HepG2 (cell line): ENCODE measurements around the gene SH3BGRL2. TPM values are rescaled to one million over a fixed set of nuclear protein-coding genes. Genes with fewer than 3 reads are reported as not detected.

ENCODE experiments used
- ATAC-seq: fragments of 200-7000 bp; cut with Tn5 transposase; 3 replicates; pipeline ENCODE4 v1.9.1; 2020; ENCODE audit warnings: mild to moderate bottlenecking, moderate library complexity
- BruUV-seq: library from RNA; stranded (reverse); fragments of 400-500 nt; replicated peaks from 2 replicates; lab custom pipeline; 2021; lab: Mats Ljungman, UMichigan
- CTCF ChIA-PET: fragments of 300-600 bp; formaldehyde crosslinking; extraction: SDS; loops from one replicate; lab custom pipeline; 2021; ENCODE audit warnings: low total read pairs, inconsistent platforms, low intra/inter-chr PET ratio; lab: Yijun Ruan, JAX
- POLR2A ChIA-PET: fragments of 350-600 bp; sonication (Branson Sonifier 250); formaldehyde crosslinking; loops from one replicate; lab custom pipeline; 2020; ENCODE audit warnings: antibody characterized with exemption, inconsistent platforms; lab: Yijun Ruan, JAX
- DNase-seq: peaks from one replicate; pipeline ENCODE4 v3.0.0-alpha.2; 2015; ENCODE audit warnings: low spot score
- FAIRE-seq: peaks from 3 replicates; lab custom pipeline; 2011; peaks lifted over from hg19 to GRCh38; lab: Jason Lieb, UNC
- H2AFZ ChIP-seq: one replicate; pipeline ENCODE4 v1.6.1; 2011; ENCODE audit warnings: low read length, inconsistent platforms
- H3K27ac ChIP-seq: fragments of 300-600 bp; 3 replicates; pipeline ENCODE4 v1.8.0; 2011; ENCODE audit warnings: mixed run types, mild to moderate bottlenecking, mixed read lengths, low read length, inconsistent platforms; ENCODE audit not compliant: insufficient read depth; ENCODE audit errors: extremely low read length
- H3K27me3 ChIP-seq, 2 experiments: fragments of 200-600 bp in 1 of 2; 2 replicates in 1 of 2; 3 replicates in 1 of 2; pipeline versions ENCODE4 v1.6.0 to v1.8.0; 2011; ENCODE audit warnings: low read length in 2 of 2, mild to moderate bottlenecking in 2 of 2, moderate library complexity in 2 of 2, inconsistent platforms in 1 of 2; ENCODE audit not compliant: insufficient read depth in 2 of 2, control insufficient read depth in 1 of 2
- H3K36me3 ChIP-seq, 2 experiments: fragments of 200-600 bp in 1 of 2; replicated peaks in 1 of 2; 2 replicates in 1 of 2; 3 replicates in 1 of 2; pipeline versions ENCODE4 v1.5.1 to v1.8.0; 2011; ENCODE audit warnings: low read length in 2 of 2, inconsistent platforms in 1 of 2; ENCODE audit not compliant: insufficient read depth in 2 of 2, control insufficient read depth in 1 of 2
- H3K4me1 ChIP-seq: 2 replicates; pipeline ENCODE4 v1.5.1; 2012; ENCODE audit warnings: low read length, inconsistent platforms; ENCODE audit not compliant: insufficient read depth
- H3K4me2 ChIP-seq: 2 replicates; pipeline ENCODE4 v1.6.0; 2011; ENCODE audit warnings: low read depth, low read length, inconsistent platforms
- H3K4me3 ChIP-seq, 3 experiments: fragments of 200-600 bp in 1 of 3; sonication (generic), shearing (Covaris generic) in 1 of 3; replicated peaks in 1 of 3; 2 replicates each; pipeline ENCODE4 v1.5.1; 2011 to 2016; ENCODE audit warnings: low read length in 3 of 3, inconsistent platforms in 2 of 3, low read depth in 2 of 3, mild to moderate bottlenecking in 2 of 3, control low read depth in 1 of 3, mixed read lengths in 1 of 3; ENCODE audit not compliant: insufficient read depth in 1 of 3
- H3K79me2 ChIP-seq: one replicate; pipeline ENCODE4 v1.6.1; 2011; ENCODE audit warnings: low read length, inconsistent platforms; ENCODE audit not compliant: insufficient read depth
- H3K9ac ChIP-seq: 2 replicates; pipeline ENCODE4 v1.6.0; 2011; ENCODE audit warnings: mild to moderate bottlenecking, low read depth, low read length, inconsistent platforms; ENCODE audit not compliant: insufficient read depth
- H3K9me3 ChIP-seq: 2 replicates; pipeline ENCODE4 v1.5.1; 2012; ENCODE audit warnings: mild to moderate bottlenecking, low read length
- H4K20me1 ChIP-seq: 2 replicates; pipeline ENCODE4 v1.6.0; 2011; ENCODE audit warnings: inconsistent platforms, mild to moderate bottlenecking, low read length, moderate library complexity; ENCODE audit not compliant: insufficient read depth
- CCAR2 ChIP-seq: fragments of 200-400 bp; formaldehyde crosslinking; optimal IDR thresholded peaks from 2 replicates; pipeline ENCODE3; 2018; ENCODE audit warnings: low read depth, mild to moderate bottlenecking, low read length, moderate library complexity
- ERF ChIP-seq: IDR thresholded peaks from 2 replicates; pipeline ENCODE4 v1.6.1; 2018; ENCODE audit warnings: missing biosample characterization, missing genetic modification reagents
- ETV5 ChIP-seq: IDR thresholded peaks from 2 replicates; pipeline ENCODE4 v1.6.1; 2018; ENCODE audit warnings: missing biosample characterization, missing genetic modification reagents, inconsistent platforms, borderline replicate concordance
- MAZ ChIP-seq, 2 experiments: sonication (generic) in 1 of 2; formaldehyde crosslinking in 1 of 2; IDR thresholded peaks; 2 replicates each; pipeline versions ENCODE4 v1.5.0 to v1.6.1; 2012 to 2020; ENCODE audit warnings: low read depth in 2 of 2, mild to moderate bottlenecking in 2 of 2, borderline replicate concordance in 1 of 2, improper control_type of control experiment in 1 of 2, low read length in 1 of 2, missing genetic modification reagents in 1 of 2, moderate library complexity in 1 of 2
- MIER2 ChIP-seq: IDR thresholded peaks from 2 replicates; pipeline ENCODE4 v1.6.1; 2016; ENCODE audit warnings: missing biosample characterization, missing genetic modification reagents
- NCOR1 ChIP-seq: fragments of 200-600 bp; sonication (generic); IDR thresholded peaks from 2 replicates; pipeline ENCODE4 v1.7.0; 2017; ENCODE audit warnings: antibody characterized with exemption, low read length, borderline replicate concordance
- THYN1 ChIP-seq: sonication (generic); formaldehyde crosslinking; IDR thresholded peaks from 2 replicates; pipeline ENCODE4 v1.8.1; 2023; ENCODE audit warnings: low read depth, mild to moderate bottlenecking, moderate library complexity, missing genetic modification reagents, borderline replicate concordance
- ZNF143 ChIP-seq: sonication (generic); formaldehyde crosslinking; IDR thresholded peaks from 2 replicates; pipeline ENCODE4 v1.4.0; 2020; ENCODE audit warnings: missing genetic modification reagents
- ZNF256 ChIP-seq: sonication (generic); formaldehyde crosslinking; conservative IDR thresholded peaks from 2 replicates; pipeline ENCODE4 v1.4.0; 2020; ENCODE audit warnings: missing genetic modification reagents
- ZNF557 ChIP-seq: sonication (generic); formaldehyde crosslinking; IDR thresholded peaks from 2 replicates; pipeline ENCODE4 v1.4.0; 2020; ENCODE audit warnings: missing genetic modification reagents
- ZNF616 ChIP-seq: sonication (generic); formaldehyde crosslinking; IDR thresholded peaks from 2 replicates; pipeline ENCODE4 v1.5.0; 2020; ENCODE audit warnings: low read depth, mild to moderate bottlenecking, missing genetic modification reagents
- ZNF652 ChIP-seq: IDR thresholded peaks from 2 replicates; pipeline ENCODE4 v1.6.1; 2016; ENCODE audit warnings: low read depth, borderline replicate concordance
- WGBS: methylation state at CpG from one replicate; pipeline ENCODE4 v1.1.6; 2017; ENCODE audit warnings: low lambda C conversion rate; 5-methylcytosine and 5-hydroxymethylcytosine counted together
- in situ Hi-C: cut with HindIII; loops from 2 replicates; pipeline ENCODE4 v1.10.0; 2017; ENCODE audit warnings: low pct_unique_long_range_greater_than_20kb; ENCODE audit not compliant: extremely low pct_ligation_motif_present
- intact Hi-C: fragments of 100-400 bp; cut with micrococcal nuclease; formaldehyde crosslinking; loops from one replicate; pipeline ENCODE4 v1.10.0; 2022; ENCODE audit not compliant: unreplicated experiment
- polyA plus RNA-seq, 8 experiments: library from polyadenylated mRNA; depleted of rRNA in 3 of 8; stranded (reverse) in 7 of 8; unstranded in 1 of 8; fragments of >200 nt; fragmentation: Illumina TruSeq in 4 of 8; extraction: Trizol in 4 of 8; gene quantifications; 2 replicates each; pipeline versions ENCODE4 v1.2.1 to v1.2.3, GENCODE V29; 2011 to 2016; ENCODE audit warnings: low read depth in 4 of 8, missing spikeins in 1 of 8, mixed read lengths in 1 of 8; ENCODE audit not compliant: insufficient read depth in 1 of 8
- total RNA-seq, 5 experiments: library from RNA; depleted of rRNA; stranded (reverse); fragments of >200 nt; fragmentation: Illumina TruSeq; extraction: Trizol; gene quantifications; 2 replicates each; pipeline ENCODE4 v1.2.3, GENCODE V29; 2016; ENCODE audit warnings: low read depth in 1 of 5
- TF ChIP-seq, protein P1 (sequence below): sonication (generic); formaldehyde crosslinking; IDR thresholded peaks from 2 replicates; pipeline ENCODE4 v1.5.0; 2020; ENCODE audit warnings: mild to moderate bottlenecking, missing genetic modification reagents, borderline replicate concordance
- TF ChIP-seq, protein P2 (sequence below): fragments of 450-650 bp; IDR thresholded peaks from 2 replicates; pipeline ENCODE4 v1.6.1; 2016

SH3BGRL2 gene
- total and polyA plus RNA-seq, 2 of the 13 experiments (the other 11 are each of a cell fraction or from before 2014, with no cell fraction given) = 10.9 to 28.8 TPM

GRCh38 chr6:79604583-79605037 lies 26.5 kb upstream of the SH3BGRL2 start:
- intact Hi-C loops (loop anchor here (5.0 kb wide), 1 partner anchor 67 kb away; the partner anchor contains the start of gene LCA5), in situ Hi-C loops (loop anchor here (5.0 kb wide), 1 partner anchor 32 kb away; no protein-coding TSS in a partner anchor)
- peak; percentile 73 for ATAC-seq
- DNase-seq = peak; percentile 95
- CTCF ChIA-PET = no interaction called here
- peak; percentile 71 for FAIRE-seq
- Histone ChIP-seq H4K20me1 (no peaks in the 10 kb centered on the region), H3K4me1 (peaks cover 84% of the 10 kb centered on the region), H3K27ac (peak overlapping the region; percentile 54), H3K9ac (no peak overlapping the region), H3K36me3 (no peaks in the 10 kb centered on the region), H3K27me3 (no peaks in the 10 kb centered on the region), H3K4me2 (peak overlapping the region; percentile 43), H2AFZ (no peak overlapping the region), H3K9me3 (no peaks in the 10 kb centered on the region), H3K79me2 (no peaks in the 10 kb centered on the region), H3K4me3 (no peak overlapping the region)
- WGBS = 28% methylated on average over 4 of the region's 4 CpGs
- BruUV-seq = no TSS peak
- POLR2A ChIA-PET = interaction anchor here (1.4 to 1.8 kb wide), 3 partner anchors 26 to 28 kb away, joined by 4 to 11 read pairs (median 5); partner anchors contain the start of gene SH3BGRL2
- TF ChIP-seq CCAR2 (no peak), ZNF256 (no peak), MIER2 (peak; percentile 50; the same call in 1 of the 2 replicates), ETV5 (no peak), NCOR1 (peak; percentile 53; the same call in 1 of the 2 replicates), ZNF652 (CRISPR knock-in tag) (no peak), ZNF557 (CRISPR knock-in tag) (no peak), ZNF616 (CRISPR knock-in tag) (no peak), THYN1 (CRISPR knock-in tag) (no peak), ZNF143 (no peak), MAZ (IDR thresholded peaks at IDR 0.05; ENCODE audit: borderline replicate concordance, low read depth, low read length) (no peak), MAZ (CRISPR knock-in tag; IDR thresholded peaks at IDR 0.05; ENCODE audit: low read depth) (no peak), ERF (CRISPR knock-in tag) (no peak)
- TF ChIP-seq, protein P1, sequence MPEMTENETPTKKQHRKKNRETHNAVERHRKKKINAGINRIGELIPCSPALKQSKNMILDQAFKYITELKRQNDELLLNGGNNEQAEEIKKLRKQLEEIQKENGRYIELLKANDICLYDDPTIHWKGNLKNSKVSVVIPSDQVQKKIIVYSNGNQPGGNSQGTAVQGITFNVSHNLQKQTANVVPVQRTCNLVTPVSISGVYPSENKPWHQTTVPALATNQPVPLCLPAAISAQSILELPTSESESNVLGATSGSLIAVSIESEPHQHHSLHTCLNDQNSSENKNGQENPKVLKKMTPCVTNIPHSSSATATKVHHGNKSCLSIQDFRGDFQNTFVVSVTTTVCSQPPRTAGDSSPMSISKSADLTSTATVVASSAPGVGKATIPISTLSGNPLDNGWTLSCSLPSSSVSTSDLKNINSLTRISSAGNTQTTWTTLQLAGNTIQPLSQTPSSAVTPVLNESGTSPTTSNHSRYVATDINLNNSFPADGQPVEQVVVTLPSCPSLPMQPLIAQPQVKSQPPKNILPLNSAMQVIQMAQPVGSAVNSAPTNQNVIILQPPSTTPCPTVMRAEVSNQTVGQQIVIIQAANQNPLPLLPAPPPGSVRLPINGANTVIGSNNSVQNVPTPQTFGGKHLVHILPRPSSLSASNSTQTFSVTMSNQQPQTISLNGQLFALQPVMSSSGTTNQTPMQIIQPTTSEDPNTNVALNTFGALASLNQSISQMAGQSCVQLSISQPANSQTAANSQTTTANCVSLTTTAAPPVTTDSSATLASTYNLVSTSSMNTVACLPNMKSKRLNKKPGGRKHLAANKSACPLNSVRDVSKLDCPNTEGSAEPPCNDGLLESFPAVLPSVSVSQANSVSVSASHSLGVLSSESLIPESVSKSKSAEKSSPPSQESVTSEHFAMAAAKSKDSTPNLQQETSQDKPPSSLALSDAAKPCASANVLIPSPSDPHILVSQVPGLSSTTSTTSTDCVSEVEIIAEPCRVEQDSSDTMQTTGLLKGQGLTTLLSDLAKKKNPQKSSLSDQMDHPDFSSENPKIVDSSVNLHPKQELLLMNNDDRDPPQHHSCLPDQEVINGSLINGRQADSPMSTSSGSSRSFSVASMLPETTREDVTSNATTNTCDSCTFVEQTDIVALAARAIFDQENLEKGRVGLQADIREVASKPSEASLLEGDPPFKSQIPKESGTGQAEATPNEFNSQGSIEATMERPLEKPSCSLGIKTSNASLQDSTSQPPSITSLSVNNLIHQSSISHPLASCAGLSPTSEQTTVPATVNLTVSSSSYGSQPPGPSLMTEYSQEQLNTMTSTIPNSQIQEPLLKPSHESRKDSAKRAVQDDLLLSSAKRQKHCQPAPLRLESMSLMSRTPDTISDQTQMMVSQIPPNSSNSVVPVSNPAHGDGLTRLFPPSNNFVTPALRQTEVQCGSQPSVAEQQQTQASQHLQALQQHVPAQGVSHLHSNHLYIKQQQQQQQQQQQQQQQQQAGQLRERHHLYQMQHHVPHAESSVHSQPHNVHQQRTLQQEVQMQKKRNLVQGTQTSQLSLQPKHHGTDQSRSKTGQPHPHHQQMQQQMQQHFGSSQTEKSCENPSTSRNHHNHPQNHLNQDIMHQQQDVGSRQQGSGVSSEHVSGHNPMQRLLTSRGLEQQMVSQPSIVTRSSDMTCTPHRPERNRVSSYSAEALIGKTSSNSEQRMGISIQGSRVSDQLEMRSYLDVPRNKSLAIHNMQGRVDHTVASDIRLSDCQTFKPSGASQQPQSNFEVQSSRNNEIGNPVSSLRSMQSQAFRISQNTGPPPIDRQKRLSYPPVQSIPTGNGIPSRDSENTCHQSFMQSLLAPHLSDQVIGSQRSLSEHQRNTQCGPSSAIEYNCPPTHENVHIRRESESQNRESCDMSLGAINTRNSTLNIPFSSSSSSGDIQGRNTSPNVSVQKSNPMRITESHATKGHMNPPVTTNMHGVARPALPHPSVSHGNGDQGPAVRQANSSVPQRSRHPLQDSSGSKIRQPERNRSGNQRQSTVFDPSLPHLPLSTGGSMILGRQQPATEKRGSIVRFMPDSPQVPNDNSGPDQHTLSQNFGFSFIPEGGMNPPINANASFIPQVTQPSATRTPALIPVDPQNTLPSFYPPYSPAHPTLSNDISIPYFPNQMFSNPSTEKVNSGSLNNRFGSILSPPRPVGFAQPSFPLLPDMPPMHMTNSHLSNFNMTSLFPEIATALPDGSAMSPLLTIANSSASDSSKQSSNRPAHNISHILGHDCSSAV (CRISPR knock-in tag) = no peak
- TF ChIP-seq, protein P2, sequence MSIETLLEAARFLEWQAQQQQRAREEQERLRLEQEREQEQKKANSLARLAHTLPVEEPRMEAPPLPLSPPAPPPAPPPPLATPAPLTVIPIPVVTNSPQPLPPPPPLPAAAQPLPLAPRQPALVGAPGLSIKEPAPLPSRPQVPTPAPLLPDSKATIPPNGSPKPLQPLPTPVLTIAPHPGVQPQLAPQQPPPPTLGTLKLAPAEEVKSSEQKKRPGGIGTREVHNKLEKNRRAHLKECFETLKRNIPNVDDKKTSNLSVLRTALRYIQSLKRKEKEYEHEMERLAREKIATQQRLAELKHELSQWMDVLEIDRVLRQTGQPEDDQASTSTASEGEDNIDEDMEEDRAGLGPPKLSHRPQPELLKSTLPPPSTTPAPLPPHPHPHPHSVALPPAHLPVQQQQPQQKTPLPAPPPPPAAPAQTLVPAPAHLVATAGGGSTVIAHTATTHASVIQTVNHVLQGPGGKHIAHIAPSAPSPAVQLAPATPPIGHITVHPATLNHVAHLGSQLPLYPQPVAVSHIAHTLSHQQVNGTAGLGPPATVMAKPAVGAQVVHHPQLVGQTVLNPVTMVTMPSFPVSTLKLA = peak; percentile 43; the same call in 1 of the 2 replicates
